Fibroblast of villous mesenchyme (primary cell): ENCODE measurements around the gene BSPH1. TPM values are rescaled to one million over a fixed set of nuclear protein-coding genes. Genes with fewer than 3 reads are reported as not detected.
"Not testable (repeated sequence)": the region's sequence is repeated elsewhere in the genome, so short reads cannot be mapped to it uniquely, and the experiment has no call there.

ENCODE experiments used
- DNase-seq: peaks from one replicate; pipeline ENCODE4 v3.0.0-alpha.2; 2010; ENCODE audit warnings: low read depth
- H3K4me3 ChIP-seq: 2 replicates; pipeline ENCODE4 v1.5.1; 2011; ENCODE audit warnings: low read depth, mild to moderate bottlenecking, low read length
- total RNA-seq: library from RNA; depleted of rRNA; stranded (reverse); fragments of >200 nt; gene quantifications from 2 replicates; pipeline ENCODE4 v1.2.3, GENCODE V29; 2012
- TF ChIP-seq, protein P1 (sequence below): IDR thresholded peaks from 2 replicates; pipeline ENCODE4 v1.5.1; 2012; ENCODE audit warnings: low read depth, mild to moderate bottlenecking, low read length; ENCODE audit not compliant: insufficient read depth

BSPH1 gene
- total RNA-seq, 1 donor: not detected

DNA sequence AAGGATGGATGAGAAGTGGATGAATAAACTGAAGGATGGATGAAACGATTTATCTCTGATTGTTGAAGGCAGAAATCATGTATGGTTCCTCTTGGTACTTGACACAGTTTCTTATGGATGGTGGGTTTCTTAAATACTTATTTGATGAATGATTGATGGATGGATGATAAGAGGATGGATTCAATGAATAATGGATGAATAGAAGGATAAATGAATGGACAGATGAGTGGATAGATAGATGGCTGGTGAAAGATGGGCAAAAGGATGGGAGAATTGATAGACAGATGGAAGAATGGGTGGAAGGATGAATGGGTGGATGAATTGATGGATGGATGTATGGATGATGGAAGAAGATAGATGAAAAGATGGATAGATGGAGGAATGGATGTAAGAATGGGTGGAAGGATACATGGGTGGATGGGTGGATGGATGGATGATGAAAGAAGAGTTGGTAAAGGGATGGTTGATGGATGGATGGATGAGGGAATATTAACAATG is 4.3 kb upstream of the BSPH1 start:
- TF ChIP-seq, protein P1, sequence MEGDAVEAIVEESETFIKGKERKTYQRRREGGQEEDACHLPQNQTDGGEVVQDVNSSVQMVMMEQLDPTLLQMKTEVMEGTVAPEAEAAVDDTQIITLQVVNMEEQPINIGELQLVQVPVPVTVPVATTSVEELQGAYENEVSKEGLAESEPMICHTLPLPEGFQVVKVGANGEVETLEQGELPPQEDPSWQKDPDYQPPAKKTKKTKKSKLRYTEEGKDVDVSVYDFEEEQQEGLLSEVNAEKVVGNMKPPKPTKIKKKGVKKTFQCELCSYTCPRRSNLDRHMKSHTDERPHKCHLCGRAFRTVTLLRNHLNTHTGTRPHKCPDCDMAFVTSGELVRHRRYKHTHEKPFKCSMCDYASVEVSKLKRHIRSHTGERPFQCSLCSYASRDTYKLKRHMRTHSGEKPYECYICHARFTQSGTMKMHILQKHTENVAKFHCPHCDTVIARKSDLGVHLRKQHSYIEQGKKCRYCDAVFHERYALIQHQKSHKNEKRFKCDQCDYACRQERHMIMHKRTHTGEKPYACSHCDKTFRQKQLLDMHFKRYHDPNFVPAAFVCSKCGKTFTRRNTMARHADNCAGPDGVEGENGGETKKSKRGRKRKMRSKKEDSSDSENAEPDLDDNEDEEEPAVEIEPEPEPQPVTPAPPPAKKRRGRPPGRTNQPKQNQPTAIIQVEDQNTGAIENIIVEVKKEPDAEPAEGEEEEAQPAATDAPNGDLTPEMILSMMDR: no peak
- H3K4me3 ChIP-seq: no peak overlapping the region
- no peak for DNase-seq

DNA sequence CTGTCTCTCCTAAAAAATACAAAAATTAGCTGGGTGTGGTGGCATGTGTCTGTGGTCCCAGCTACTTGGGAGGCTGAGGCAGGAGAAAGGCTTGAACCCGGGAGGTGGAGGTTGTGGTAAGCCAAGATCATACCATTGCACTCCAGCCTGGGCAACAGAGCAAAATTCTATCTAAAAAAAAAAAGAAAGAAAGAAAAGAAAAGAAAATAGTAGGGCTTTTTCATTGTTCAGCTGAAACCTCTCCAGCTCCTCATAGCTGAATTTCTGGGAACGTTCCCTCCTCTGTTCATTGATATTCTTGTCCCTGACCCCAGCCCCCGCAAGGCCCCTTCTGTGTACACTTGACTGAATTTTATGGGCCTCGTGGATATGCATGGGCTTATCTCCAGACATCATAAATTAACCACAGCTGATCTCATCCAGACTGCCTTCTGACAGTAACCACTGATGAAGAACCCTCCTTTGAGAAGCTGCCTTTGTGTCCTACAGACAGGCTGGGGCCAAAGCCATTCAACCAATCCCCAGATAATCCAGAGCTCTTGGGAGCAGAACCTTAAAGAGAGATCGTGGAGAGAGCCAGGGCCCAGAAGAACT is 2.3 kb upstream of the BSPH1 start, which contains the start of gene ELSPBP1:
ELSPBP1 (plus strand) TSS at position 424 of the 594 bp plus-strand sequence. CDS start 14,036 bp downstream, outside the sequence.
- no peak within 1 kb of the TSS for H3K4me3 ChIP-seq
- TF ChIP-seq, protein P1: no peak
- DNase-seq: peak; percentile 3

DNA sequence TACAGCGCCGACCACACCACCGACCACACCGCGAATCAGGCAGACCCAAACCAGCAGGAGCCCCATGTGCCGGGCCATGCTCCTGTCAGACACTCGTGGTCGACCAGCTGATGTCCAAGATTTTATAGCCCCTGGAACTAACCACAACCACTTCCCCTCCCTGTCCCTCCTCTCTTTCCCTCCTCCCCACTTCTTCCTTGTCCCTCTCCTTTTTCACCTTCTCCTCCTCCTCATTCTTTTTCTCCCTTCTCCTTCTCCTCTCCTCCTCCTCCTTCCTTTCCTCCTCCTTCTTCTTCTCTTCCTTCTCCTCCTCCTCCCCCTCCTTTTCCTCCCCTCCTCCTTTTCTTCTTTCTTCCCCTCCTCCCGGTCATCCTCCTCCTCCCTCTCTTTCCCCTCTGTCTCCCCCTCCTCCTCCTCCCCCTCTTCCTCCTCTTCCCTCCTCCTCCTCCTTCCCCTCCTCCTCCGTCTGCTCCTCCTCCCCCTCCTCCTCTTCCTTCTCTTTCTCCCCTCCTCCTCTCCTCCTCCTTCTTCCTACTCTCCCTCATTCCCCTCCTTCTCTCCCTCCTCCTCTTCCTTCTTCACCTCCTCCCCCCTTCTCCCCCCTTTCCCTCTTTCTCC is 670 bp downstream of the BSPH1 start:
- H3K4me3 ChIP-seq: no peak overlapping the region
- no peak for DNase-seq
- TF ChIP-seq, protein P1: no peak

DNA sequence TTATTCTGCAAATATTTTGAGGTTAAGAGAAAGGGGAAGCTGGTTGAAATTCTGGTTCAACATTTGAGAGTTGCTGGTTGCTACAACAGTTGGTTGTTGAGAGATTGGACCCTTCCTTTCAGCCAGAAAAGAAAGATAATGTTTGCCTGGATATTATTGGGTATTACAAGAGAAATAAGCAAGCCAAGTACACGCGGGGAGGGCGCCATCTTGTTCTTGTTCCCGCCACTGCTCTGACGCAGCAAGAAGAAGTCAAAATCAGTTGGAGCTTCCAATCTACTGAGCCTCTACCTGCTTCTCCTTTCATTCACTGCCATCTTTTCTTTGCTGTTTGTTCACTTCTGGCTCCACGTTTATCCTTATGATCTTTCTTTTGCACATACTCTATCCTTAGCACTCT is 18.4 kb downstream of the BSPH1 start:
- DNase-seq: no peak
- H3K4me3 ChIP-seq: no peak overlapping the region
- TF ChIP-seq, protein P1: no peak

DNA sequence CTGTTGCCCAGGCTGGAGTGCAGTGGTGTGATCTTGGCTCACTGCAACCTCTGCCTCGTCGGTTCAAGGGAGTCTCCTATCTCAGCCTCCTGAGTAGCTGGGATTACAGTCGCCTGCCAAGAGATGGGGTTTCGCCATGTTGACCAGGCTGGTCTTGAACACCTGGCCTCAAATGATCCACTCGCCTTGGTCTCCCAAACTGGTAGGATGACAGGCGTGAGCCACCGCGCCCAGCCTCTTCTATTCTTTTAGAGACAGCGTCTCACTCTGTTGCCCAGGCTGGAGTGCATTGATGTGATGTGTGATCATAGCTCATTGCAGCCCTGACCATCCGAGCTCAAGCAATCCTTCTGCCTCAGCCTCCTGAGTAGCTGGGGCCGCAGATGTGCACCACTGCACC is 36.0 kb downstream of the BSPH1 start:
- not testable (repeated sequence) for H3K4me3 ChIP-seq, DNase-seq

DNA sequence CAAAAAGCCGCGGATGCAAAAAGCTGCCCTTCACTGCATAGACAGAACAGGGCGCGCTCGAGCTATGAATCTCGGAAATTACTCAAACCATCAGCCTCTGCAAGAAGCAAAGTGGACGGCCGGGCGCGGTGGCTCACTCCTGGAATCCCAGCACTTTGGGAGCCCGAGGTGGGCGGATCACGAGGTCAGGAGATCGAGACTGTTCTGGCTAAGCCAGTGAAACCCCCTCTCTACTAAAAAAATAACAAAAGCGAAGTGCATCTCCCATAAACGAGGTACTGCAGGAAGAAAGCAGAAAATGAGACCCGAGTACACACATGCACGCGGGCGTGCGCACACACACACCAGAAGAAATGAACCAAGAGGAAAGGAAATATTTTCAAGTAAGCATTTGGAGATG is 39.8 kb downstream of the BSPH1 start:
- not testable (repeated sequence) for H3K4me3 ChIP-seq, DNase-seq

DNA sequence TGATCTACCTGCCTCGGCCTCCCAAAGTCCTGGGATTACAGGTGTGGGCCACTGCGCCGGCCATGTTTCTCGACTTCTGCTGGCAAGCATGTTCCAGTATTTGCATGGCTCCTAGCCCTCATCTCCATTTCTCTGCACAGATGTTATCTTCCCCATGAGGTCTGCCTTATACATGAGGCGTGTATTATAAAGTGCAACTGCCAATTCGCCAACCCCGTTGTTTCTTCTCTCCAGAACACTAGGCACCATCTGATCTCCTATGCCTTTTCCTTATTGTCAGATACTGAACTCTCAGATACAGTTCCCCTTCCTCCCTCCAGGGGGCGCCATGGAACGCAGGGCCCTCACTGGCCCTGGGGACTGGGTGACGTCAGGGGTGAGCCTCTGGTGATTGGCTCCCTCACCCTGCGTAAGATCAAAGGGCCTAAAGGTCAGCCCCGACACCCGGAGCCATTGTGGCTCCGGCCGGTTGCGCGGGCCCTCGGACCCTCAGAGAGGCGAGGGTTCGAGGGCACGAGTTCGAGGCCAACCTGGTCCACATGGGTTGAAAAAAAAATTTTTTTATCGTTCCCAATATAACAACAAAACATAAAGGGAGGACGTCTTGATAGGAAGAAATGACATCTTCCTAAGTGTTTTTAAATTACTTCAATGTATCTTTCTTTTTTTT is 42.0 kb downstream of the BSPH1 start:
- TF ChIP-seq, protein P1: peak; percentile 27
- not testable (repeated sequence) for H3K4me3 ChIP-seq, DNase-seq

DNA sequence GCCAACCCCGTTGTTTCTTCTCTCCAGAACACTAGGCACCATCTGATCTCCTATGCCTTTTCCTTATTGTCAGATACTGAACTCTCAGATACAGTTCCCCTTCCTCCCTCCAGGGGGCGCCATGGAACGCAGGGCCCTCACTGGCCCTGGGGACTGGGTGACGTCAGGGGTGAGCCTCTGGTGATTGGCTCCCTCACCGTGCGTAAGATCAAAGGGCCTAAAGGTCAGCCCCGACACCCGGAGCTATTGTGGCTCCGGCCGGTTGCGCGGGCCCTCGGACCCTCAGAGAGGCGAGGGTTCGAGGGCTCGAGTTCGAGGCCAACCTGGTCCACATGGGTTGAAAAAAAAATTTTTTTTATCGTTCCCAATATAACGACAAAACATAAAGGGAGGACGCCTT is 63.4 kb downstream of the BSPH1 start:
- not testable (repeated sequence) for H3K4me3 ChIP-seq, DNase-seq

DNA sequence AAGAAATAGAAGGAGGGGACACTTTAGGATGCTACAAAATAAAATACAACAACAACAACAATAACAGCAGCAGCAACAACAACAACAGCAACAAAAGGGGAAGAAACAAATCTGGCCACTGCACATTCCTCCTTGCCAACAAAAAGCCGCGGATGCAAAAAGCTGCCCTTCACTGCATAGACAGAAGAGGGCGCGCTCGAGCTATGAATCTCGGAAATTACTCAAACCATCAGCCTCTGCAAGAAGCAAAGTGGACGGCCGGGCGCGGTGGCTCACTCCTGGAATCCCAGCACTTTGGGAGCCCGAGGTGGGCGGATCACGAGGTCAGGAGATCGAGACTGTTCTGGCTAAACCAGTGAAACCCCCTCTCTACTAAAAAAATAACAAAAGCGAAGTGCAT is 71.9 kb downstream of the BSPH1 start:
- DNase-seq, H3K4me3 ChIP-seq: not testable (repeated sequence)
